Measurements from ENCODE around the gene FBXO15. TPM values are rescaled to one million over a fixed set of nuclear protein-coding genes. Genes with fewer than 3 reads are reported as not detected.

Gene FBXO15
- total RNA-seq, 1 donor from 2014 or later, result 0.81 TPM

- Histone ChIP-seq H3K9me3 (no peaks in the 10 kb centered on the region), H3K27ac (no peak overlapping the region), H3K4me1 (no peaks in the 10 kb centered on the region), H3K4me3 (no peak overlapping the region), H3K27me3 (no peaks in the 10 kb centered on the region), H3K36me3 (no peaks in the 10 kb centered on the region)
- ATAC-seq (no peak), DNase-seq (no peak)
- TF ChIP-seq, protein P1, sequence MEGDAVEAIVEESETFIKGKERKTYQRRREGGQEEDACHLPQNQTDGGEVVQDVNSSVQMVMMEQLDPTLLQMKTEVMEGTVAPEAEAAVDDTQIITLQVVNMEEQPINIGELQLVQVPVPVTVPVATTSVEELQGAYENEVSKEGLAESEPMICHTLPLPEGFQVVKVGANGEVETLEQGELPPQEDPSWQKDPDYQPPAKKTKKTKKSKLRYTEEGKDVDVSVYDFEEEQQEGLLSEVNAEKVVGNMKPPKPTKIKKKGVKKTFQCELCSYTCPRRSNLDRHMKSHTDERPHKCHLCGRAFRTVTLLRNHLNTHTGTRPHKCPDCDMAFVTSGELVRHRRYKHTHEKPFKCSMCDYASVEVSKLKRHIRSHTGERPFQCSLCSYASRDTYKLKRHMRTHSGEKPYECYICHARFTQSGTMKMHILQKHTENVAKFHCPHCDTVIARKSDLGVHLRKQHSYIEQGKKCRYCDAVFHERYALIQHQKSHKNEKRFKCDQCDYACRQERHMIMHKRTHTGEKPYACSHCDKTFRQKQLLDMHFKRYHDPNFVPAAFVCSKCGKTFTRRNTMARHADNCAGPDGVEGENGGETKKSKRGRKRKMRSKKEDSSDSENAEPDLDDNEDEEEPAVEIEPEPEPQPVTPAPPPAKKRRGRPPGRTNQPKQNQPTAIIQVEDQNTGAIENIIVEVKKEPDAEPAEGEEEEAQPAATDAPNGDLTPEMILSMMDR (IDR thresholded peaks at IDR 0.05), result no peak
- intact Hi-C loops (cut with DNase I), result no loop called here
Observed at GRCh38 chr18:74084184-74084855, 63.3 kb downstream of the FBXO15 start.

GRCh38 chr18:74083557-74083952 lies 64.1 kb downstream of the FBXO15 start:
- Histone ChIP-seq H3K4me1 (no peaks in the 10 kb centered on the region), H3K27ac (no peak overlapping the region), H3K4me3 (no peak overlapping the region), H3K36me3 (no peaks in the 10 kb centered on the region), H3K27me3 (no peaks in the 10 kb centered on the region), H3K9me3 (no peaks in the 10 kb centered on the region)
- TF ChIP-seq, protein P1 (IDR thresholded peaks at IDR 0.05), result no peak
- intact Hi-C loops (cut with DNase I), result no loop called here
- ATAC-seq (no peak), DNase-seq (no peak)

GRCh38 chr18:74082742-74083556 lies 64.7 kb downstream of the FBXO15 start:
- intact Hi-C loops (cut with DNase I), result no loop called here
- Histone ChIP-seq H3K36me3 (no peaks in the 10 kb centered on the region), H3K4me1 (no peaks in the 10 kb centered on the region), H3K4me3 (no peak overlapping the region), H3K9me3 (no peaks in the 10 kb centered on the region), H3K27ac (no peak overlapping the region), H3K27me3 (no peaks in the 10 kb centered on the region)
- ATAC-seq (no peak), DNase-seq (no peak)
- TF ChIP-seq, protein P1 (IDR thresholded peaks at IDR 0.05), result no peak

GRCh38 chr18:74081966-74082741 lies 65.5 kb downstream of the FBXO15 start:
- Histone ChIP-seq H3K27ac (no peak overlapping the region), H3K4me1 (no peaks in the 10 kb centered on the region), H3K9me3 (no peaks in the 10 kb centered on the region), H3K36me3 (no peaks in the 10 kb centered on the region), H3K27me3 (no peaks in the 10 kb centered on the region), H3K4me3 (no peak overlapping the region)
- TF ChIP-seq, protein P1 (IDR thresholded peaks at IDR 0.05), result peak; percentile 38
- intact Hi-C loops (cut with DNase I), result no loop called here
- ATAC-seq, result peak; percentile 90
- peak; percentile 77 for DNase-seq

DNA sequence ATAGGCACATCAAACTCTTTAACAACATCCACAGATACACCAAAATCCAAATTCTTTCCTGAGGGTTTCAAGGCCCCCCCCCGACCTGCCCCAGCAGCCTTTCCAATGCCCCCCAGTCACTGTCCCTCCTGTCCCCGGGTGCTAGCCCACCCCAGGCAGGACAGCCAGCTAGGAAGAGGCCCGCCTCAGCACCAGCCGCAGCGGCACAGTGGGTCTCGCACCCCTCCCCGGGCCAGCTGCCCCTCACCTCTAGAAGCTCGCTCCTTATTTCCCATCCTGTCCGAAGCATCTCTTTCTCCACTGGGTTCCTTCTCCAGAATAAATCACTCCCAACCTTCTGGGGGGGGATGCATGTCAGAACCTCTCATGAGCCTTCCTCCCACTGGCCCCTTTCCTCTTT lies 69.4 kb downstream of the FBXO15 start:
- H3K9me3 ChIP-seq, result no peaks in the 10 kb centered on the region
- no peaks in the 10 kb centered on the region for H3K4me1 ChIP-seq
- intact Hi-C loops (cut with DNase I), result no loop called here
- TF ChIP-seq, protein P1 (IDR thresholded peaks at IDR 0.05), result no peak
- H3K36me3 ChIP-seq, result no peaks in the 10 kb centered on the region
- ATAC-seq, result no peak
- no peak overlapping the region for H3K4me3 ChIP-seq
- H3K27ac ChIP-seq, result no peak overlapping the region
- no peak for DNase-seq
- H3K27me3 ChIP-seq, result no peaks in the 10 kb centered on the region

Measured in upper lobe of right lung (tissue), 1 donor.